HepG2 (cell line): ENCODE data around the gene NPHP1. TPM values are rescaled to one million over a fixed set of nuclear protein-coding genes. Genes with fewer than 3 reads are reported as not detected.

Experiments used
- ATF7 ChIP-seq, 2 experiments: fragments of 450-650 bp in 1 of 2; sonication (generic) in 1 of 2; formaldehyde crosslinking in 1 of 2; IDR thresholded peaks; 2 replicates each; pipeline versions ENCODE4 v1.4.0 to v1.6.1; 2016 to 2020; ENCODE audit warnings: antibody characterized with exemption in 1 of 2, mild to moderate bottlenecking in 1 of 2, missing genetic modification reagents in 1 of 2
- BORCS8-MEF2B ChIP-seq: sonication (generic); formaldehyde crosslinking; IDR thresholded peaks from 2 replicates; pipeline ENCODE4 v1.8.0; 2022; ENCODE audit warnings: mild to moderate bottlenecking, missing genetic modification reagents
- HDAC1 ChIP-seq: sonication (generic); formaldehyde crosslinking; IDR thresholded peaks from 2 replicates; pipeline ENCODE4 v1.5.1; 2020; ENCODE audit warnings: mild to moderate bottlenecking, missing genetic modification reagents
- MTF2 ChIP-seq: sonication (generic); formaldehyde crosslinking; IDR thresholded peaks from 2 replicates; pipeline ENCODE4 v1.5.0; 2020; ENCODE audit warnings: missing genetic modification reagents, borderline replicate concordance
- MXD4 ChIP-seq: IDR thresholded peaks from 2 replicates; pipeline ENCODE4 v1.6.1; 2016; ENCODE audit warnings: mild to moderate bottlenecking, missing biosample characterization, missing genetic modification reagents
- PHF8 ChIP-seq: sonication (generic); formaldehyde crosslinking; IDR thresholded peaks from 2 replicates; pipeline ENCODE4 v1.5.0; 2020; ENCODE audit warnings: missing genetic modification reagents
- RXRA ChIP-seq: sonication (generic); formaldehyde crosslinking; IDR thresholded peaks from 2 replicates; pipeline ENCODE4 v1.5.1; 2020; ENCODE audit warnings: missing genetic modification reagents
- SAFB2 ChIP-seq: sonication (generic); formaldehyde crosslinking; IDR thresholded peaks from 2 replicates; pipeline ENCODE4 v1.5.1; 2020; ENCODE audit warnings: missing genetic modification reagents, low read depth, mild to moderate bottlenecking, borderline replicate concordance
- SALL1 ChIP-seq: sonication (generic); formaldehyde crosslinking; IDR thresholded peaks from 2 replicates; pipeline ENCODE4 v1.8.0; 2022; ENCODE audit warnings: mild to moderate bottlenecking, missing genetic modification reagents
- SALL2 ChIP-seq: sonication (generic); formaldehyde crosslinking; IDR thresholded peaks from 2 replicates; pipeline ENCODE4 v1.8.1; 2023; ENCODE audit warnings: mild to moderate bottlenecking, missing genetic modification reagents, inconsistent platforms
- TMF1 ChIP-seq: sonication (generic); formaldehyde crosslinking; IDR thresholded peaks from 2 replicates; pipeline ENCODE4 v1.8.1; 2022; ENCODE audit warnings: low read depth, missing genetic modification reagents
- ZFX ChIP-seq: sonication (generic); formaldehyde crosslinking; IDR thresholded peaks from 2 replicates; pipeline ENCODE4 v1.4.0; 2020; ENCODE audit warnings: mild to moderate bottlenecking, low read depth, missing genetic modification reagents, moderate library complexity
- ZMAT3 ChIP-seq: sonication (generic); formaldehyde crosslinking; conservative IDR thresholded peaks from 2 replicates; pipeline ENCODE4 v1.7.0; 2021; ENCODE audit warnings: missing genetic modification reagents
- ZNF12 ChIP-seq: sonication (generic); formaldehyde crosslinking; IDR thresholded peaks from 2 replicates; pipeline ENCODE4 v1.5.0; 2020; ENCODE audit warnings: missing genetic modification reagents
- ZNF234 ChIP-seq: sonication (generic); formaldehyde crosslinking; conservative IDR thresholded peaks from 2 replicates; pipeline ENCODE4 v1.5.1; 2020; ENCODE audit warnings: mild to moderate bottlenecking, missing genetic modification reagents
- ZNF510 ChIP-seq: sonication (generic); formaldehyde crosslinking; IDR thresholded peaks from 2 replicates; pipeline ENCODE4 v1.4.0; 2020; ENCODE audit warnings: low read depth, mild to moderate bottlenecking, missing genetic modification reagents
- ZNF605 ChIP-seq: sonication (generic); formaldehyde crosslinking; IDR thresholded peaks from 2 replicates; pipeline ENCODE4 v1.8.0; 2022; ENCODE audit warnings: mild to moderate bottlenecking, missing genetic modification reagents
- ZNF616 ChIP-seq: sonication (generic); formaldehyde crosslinking; IDR thresholded peaks from 2 replicates; pipeline ENCODE4 v1.5.0; 2020; ENCODE audit warnings: low read depth, mild to moderate bottlenecking, missing genetic modification reagents
- ZNF746 ChIP-seq: sonication (generic); formaldehyde crosslinking; IDR thresholded peaks from 2 replicates; pipeline ENCODE4 v1.8.0; 2022; ENCODE audit warnings: mild to moderate bottlenecking, missing genetic modification reagents
- ZNF776 ChIP-seq: sonication (generic); formaldehyde crosslinking; IDR thresholded peaks from 2 replicates; pipeline ENCODE4 v1.4.0; 2020; ENCODE audit warnings: mild to moderate bottlenecking, missing genetic modification reagents
- ZNF780A ChIP-seq: sonication (generic); formaldehyde crosslinking; IDR thresholded peaks from 2 replicates; pipeline ENCODE4 v1.8.0; 2022; ENCODE audit warnings: mild to moderate bottlenecking, missing genetic modification reagents, moderate library complexity
- polyA plus RNA-seq, 8 experiments: library from polyadenylated mRNA; depleted of rRNA in 3 of 8; stranded (reverse) in 7 of 8; unstranded in 1 of 8; fragments of >200 nt; fragmentation: Illumina TruSeq in 4 of 8; extraction: Trizol in 4 of 8; gene quantifications; 2 replicates each; pipeline versions ENCODE4 v1.2.1 to v1.2.3, GENCODE V29; 2011 to 2016; ENCODE audit warnings: low read depth in 4 of 8, missing spikeins in 1 of 8, mixed read lengths in 1 of 8; ENCODE audit not compliant: insufficient read depth in 1 of 8
- total RNA-seq, 5 experiments: library from RNA; depleted of rRNA; stranded (reverse); fragments of >200 nt; fragmentation: Illumina TruSeq; extraction: Trizol; gene quantifications; 2 replicates each; pipeline ENCODE4 v1.2.3, GENCODE V29; 2016; ENCODE audit warnings: low read depth in 1 of 5
- TF ChIP-seq, protein P1 (sequence below): sonication (generic); formaldehyde crosslinking; conservative IDR thresholded peaks from 2 replicates; pipeline ENCODE4 v1.8.1; 2023; ENCODE audit warnings: missing genetic modification reagents
- TF ChIP-seq, protein P2 (sequence below): sonication (generic); formaldehyde crosslinking; IDR thresholded peaks from 2 replicates; pipeline ENCODE4 v1.5.1; 2020; ENCODE audit warnings: missing genetic modification reagents, mild to moderate bottlenecking, borderline replicate concordance
- TF ChIP-seq, protein P3 (sequence below): sonication (generic); formaldehyde crosslinking; IDR thresholded peaks from 2 replicates; pipeline ENCODE4 v1.4.0; 2020; ENCODE audit warnings: missing genetic modification reagents, borderline replicate concordance
- TF ChIP-seq, protein P4 (sequence below): IDR thresholded peaks from 2 replicates; pipeline ENCODE4 v1.6.1; 2018; ENCODE audit warnings: missing genetic modification reagents, mild to moderate bottlenecking, missing compliant biosample characterization

NPHP1 gene
- total and polyA plus RNA-seq, 2 of the 13 experiments (the other 11 are each of a cell fraction or from before 2014, with no cell fraction given) = 2.7 to 4.8 TPM

DNA sequence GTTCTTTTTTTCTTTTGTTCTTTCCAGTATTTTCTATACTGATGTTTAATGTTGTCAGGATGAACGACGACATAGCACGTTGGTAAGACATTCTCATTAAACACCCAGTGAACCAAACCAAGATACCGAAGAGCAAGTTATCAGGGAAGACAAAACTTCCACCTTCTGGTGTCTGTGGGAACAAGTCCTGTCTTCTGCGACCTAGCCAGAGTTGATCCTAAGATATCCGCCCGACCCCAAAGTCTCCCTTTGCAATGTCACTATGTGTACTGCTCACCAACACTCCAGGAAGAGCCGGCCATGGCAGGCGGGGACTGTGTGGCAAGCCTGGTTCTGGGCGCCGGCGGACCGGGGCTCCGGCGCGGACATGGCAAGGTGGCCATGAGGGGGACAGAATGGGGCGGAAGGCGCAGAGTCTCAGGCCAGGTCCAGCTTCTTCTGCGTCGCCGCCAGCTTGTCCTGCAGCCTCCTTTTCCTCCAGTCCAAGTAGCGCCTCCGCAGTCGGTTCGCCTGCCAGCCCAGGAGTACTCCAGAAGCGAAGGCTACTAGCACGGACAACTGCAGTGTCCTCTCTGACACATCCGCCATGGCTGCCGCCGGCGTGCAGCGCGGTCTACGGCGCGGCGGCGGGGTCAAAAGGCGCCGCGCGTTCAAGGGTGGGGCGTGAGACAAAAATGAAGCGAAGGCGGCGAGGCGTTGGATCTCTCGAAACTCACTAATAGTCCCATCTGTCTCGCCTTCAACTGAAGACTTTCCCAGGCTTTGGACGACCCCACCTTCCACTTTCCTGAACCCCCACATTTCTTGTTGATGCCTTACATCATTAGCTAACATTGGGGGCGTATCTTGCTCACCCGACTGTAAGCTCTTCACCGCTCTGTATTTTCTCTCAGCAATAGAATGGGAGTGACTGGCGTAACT lies 7.4 kb upstream of the NPHP1 start, which contains the start of gene MTLN (continued):
- TF ChIP-seq ATF7 (IDR thresholded peaks at IDR 0.05) (no peak), ATF7 (CRISPR knock-in tag; IDR thresholded peaks at IDR 0.05) (no peak), RXRA (peak; percentile 83), ZNF510 (no peak), ZNF616 (0 out of 2 replicates have a peak, but pooled peaks have one; percentile 65), ZNF780A (CRISPR knock-in tag) (peak; percentile 74), BORCS8-MEF2B (CRISPR knock-in tag) (peak; percentile 90), ZNF12 (peak; percentile 52; the same call in 1 of the 2 replicates), SALL2 (peak; percentile 80; the same call in 1 of the 2 replicates), HDAC1 (peak; percentile 91), ZNF746 (CRISPR knock-in tag) (peak; percentile 42; the same call in 1 of the 2 replicates), ZFX (CRISPR knock-in tag) (peak; percentile 58; the same call in 1 of the 2 replicates), MXD4 (peak; percentile 74; the same call in 1 of the 2 replicates), MTF2 (CRISPR knock-in tag) (peak; percentile 97), TMF1 (0 out of 2 replicates have a peak, but pooled peaks have one; percentile 54), ZNF776 (peak; percentile 77; the same call in 1 of the 2 replicates), SAFB2 (CRISPR knock-in tag) (no peak), ZNF234 (CRISPR knock-in tag) (no peak), ZMAT3 (CRISPR knock-in tag) (peak; percentile 85), SALL1 (CRISPR knock-in tag) (peak; percentile 89), PHF8 (peak; percentile 91), ZNF605 (peak; percentile 96)
- TF ChIP-seq, protein P1, sequence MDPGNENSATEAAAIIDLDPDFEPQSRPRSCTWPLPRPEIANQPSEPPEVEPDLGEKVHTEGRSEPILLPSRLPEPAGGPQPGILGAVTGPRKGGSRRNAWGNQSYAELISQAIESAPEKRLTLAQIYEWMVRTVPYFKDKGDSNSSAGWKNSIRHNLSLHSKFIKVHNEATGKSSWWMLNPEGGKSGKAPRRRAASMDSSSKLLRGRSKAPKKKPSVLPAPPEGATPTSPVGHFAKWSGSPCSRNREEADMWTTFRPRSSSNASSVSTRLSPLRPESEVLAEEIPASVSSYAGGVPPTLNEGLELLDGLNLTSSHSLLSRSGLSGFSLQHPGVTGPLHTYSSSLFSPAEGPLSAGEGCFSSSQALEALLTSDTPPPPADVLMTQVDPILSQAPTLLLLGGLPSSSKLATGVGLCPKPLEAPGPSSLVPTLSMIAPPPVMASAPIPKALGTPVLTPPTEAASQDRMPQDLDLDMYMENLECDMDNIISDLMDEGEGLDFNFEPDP (CRISPR knock-in tag) = peak; percentile 99
- TF ChIP-seq, protein P2, sequence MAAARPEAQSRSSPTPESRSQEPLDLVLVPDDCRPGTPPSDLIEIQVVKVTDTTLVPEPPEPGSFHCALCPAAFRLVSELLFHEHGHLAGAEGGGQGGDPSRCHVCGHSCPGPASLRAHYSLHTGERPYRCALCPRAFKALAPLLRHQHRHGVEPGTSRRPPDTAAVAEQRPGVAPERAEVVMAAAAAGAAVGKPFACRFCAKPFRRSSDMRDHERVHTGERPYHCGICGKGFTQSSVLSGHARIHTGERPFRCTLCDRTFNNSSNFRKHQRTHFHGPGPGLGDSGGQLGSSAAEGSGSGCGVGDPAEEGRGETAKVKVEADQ = 0 out of 2 replicates have a peak, but pooled peaks have one; percentile 64
- TF ChIP-seq, protein P3, sequence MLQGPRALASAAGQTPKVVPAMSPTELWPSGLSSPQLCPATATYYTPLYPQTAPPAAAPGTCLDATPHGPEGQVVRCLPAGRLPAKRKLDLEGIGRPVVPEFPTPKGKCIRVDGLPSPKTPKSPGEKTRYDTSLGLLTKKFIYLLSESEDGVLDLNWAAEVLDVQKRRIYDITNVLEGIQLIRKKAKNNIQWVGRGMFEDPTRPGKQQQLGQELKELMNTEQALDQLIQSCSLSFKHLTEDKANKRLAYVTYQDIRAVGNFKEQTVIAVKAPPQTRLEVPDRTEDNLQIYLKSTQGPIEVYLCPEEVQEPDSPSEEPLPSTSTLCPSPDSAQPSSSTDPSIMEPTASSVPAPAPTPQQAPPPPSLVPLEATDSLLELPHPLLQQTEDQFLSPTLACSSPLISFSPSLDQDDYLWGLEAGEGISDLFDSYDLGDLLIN (CRISPR knock-in tag) = no peak
- TF ChIP-seq, protein P4, sequence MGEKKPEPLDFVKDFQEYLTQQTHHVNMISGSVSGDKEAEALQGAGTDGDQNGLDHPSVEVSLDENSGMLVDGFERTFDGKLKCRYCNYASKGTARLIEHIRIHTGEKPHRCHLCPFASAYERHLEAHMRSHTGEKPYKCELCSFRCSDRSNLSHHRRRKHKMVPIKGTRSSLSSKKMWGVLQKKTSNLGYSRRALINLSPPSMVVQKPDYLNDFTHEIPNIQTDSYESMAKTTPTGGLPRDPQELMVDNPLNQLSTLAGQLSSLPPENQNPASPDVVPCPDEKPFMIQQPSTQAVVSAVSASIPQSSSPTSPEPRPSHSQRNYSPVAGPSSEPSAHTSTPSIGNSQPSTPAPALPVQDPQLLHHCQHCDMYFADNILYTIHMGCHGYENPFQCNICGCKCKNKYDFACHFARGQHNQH (CRISPR knock-in tag) = peak; percentile 71; the same call in 1 of the 2 replicates
